ENCODE measurements around the gene MMP15. TPM values are rescaled to one million over a fixed set of nuclear protein-coding genes. Genes with fewer than 3 reads are reported as not detected.

Gene MMP15
- total RNA-seq, 2 donors from 2014 or later: 2.1 to 3.8 TPM

DNA sequence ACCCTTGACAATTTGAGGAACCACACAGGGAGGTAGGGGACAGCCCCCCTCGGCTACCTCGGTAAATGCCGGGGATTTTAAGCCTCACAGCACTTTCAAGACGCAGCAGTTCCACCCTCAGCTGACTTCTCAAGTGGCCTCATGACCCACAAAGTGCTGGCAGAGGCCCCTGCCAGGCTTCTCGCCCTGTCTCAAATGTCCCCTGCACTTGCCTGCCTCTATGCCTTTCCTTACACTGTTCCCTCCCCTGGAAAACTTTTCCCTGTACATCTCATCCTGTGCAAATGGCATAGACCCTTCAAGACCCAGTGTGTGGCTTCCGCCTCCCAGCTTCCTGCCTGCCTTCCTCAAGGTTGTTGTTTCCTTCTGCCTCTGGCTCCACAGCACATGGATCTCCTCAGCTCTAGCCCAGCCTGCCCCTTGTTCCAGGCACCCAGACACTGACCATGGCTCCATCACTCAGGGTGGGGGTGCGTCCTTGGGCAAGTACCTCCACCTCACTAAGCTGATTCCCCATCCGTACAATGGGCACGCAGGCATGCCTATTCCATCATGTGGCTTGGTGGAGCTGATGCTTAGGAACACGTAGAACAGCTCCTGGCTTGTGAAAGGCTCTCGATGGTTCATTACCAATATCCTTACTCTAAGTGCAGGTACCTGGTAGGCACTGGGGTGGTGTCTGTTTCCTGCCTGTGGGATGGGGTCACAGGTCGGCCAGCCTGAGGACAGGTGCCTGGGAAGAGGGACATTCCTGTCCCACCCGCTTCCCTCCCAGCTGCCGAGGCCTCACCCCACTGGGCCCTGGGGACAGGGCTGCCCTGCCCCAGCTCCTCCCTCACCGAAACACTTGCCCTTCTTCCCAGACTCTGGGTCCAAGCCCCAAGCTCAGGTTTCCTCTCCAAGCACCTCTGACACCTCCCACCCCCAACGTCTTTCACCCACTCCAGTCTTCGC, 24.0 kb downstream of the MMP15 start:
- Histone ChIP-seq H3K27ac (no peak overlapping the region), H3K36me3 (no peaks in the 10 kb centered on the region), H3K4me1 (ENCODE audit: control insufficient read depth in 1 of 2, low read depth in 2 of 2) (no peaks in the 10 kb centered on the region), H3K9me3 (no peaks in the 10 kb centered on the region), H3K27me3 (replicated peaks; ENCODE audit: insufficient read depth) (no peaks in the 10 kb centered on the region), H3K4me3 (no peak overlapping the region)
- TF ChIP-seq, protein P1, sequence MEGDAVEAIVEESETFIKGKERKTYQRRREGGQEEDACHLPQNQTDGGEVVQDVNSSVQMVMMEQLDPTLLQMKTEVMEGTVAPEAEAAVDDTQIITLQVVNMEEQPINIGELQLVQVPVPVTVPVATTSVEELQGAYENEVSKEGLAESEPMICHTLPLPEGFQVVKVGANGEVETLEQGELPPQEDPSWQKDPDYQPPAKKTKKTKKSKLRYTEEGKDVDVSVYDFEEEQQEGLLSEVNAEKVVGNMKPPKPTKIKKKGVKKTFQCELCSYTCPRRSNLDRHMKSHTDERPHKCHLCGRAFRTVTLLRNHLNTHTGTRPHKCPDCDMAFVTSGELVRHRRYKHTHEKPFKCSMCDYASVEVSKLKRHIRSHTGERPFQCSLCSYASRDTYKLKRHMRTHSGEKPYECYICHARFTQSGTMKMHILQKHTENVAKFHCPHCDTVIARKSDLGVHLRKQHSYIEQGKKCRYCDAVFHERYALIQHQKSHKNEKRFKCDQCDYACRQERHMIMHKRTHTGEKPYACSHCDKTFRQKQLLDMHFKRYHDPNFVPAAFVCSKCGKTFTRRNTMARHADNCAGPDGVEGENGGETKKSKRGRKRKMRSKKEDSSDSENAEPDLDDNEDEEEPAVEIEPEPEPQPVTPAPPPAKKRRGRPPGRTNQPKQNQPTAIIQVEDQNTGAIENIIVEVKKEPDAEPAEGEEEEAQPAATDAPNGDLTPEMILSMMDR (IDR thresholded peaks at IDR 0.05): no peak
- no peak for DNase-seq (ENCODE audit: low spot score)
- ATAC-seq (ENCODE audit: insufficient number of reproducible peaks, low FRiP score, low read depth): no peak

DNA sequence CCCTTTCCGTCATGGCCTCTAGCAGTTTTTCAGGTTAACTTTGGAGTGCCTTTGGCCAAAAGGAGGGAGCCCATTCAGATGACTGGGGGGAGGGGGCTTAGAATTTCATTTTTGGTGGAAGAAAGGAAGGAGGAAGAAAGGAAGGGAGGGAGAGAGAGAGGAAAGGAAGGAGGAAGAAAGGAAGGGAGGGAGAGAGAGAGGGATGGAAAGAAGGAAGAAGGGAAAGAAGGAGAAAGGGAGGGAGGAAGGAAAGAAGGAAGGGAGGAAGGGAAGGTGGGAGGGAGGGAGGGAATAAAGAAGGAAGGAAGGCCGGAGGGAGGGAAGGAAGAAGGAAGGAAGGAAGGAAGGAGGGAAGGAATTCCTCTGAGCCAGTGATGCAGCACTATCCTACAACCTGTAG, 25.7 kb downstream of the MMP15 start:
- Histone ChIP-seq H3K27me3 (replicated peaks; ENCODE audit: insufficient read depth) (no peaks in the 10 kb centered on the region), H3K4me1 (ENCODE audit: control insufficient read depth in 1 of 2, low read depth in 2 of 2) (no peaks in the 10 kb centered on the region), H3K9me3 (no peaks in the 10 kb centered on the region), H3K4me3 (no peak overlapping the region), H3K27ac (no peak overlapping the region), H3K36me3 (no peaks in the 10 kb centered on the region)
- TF ChIP-seq, protein P1 (IDR thresholded peaks at IDR 0.05): no peak
- ATAC-seq (ENCODE audit: insufficient number of reproducible peaks, low FRiP score, low read depth): no peak
- no peak for DNase-seq (ENCODE audit: low spot score)

DNA sequence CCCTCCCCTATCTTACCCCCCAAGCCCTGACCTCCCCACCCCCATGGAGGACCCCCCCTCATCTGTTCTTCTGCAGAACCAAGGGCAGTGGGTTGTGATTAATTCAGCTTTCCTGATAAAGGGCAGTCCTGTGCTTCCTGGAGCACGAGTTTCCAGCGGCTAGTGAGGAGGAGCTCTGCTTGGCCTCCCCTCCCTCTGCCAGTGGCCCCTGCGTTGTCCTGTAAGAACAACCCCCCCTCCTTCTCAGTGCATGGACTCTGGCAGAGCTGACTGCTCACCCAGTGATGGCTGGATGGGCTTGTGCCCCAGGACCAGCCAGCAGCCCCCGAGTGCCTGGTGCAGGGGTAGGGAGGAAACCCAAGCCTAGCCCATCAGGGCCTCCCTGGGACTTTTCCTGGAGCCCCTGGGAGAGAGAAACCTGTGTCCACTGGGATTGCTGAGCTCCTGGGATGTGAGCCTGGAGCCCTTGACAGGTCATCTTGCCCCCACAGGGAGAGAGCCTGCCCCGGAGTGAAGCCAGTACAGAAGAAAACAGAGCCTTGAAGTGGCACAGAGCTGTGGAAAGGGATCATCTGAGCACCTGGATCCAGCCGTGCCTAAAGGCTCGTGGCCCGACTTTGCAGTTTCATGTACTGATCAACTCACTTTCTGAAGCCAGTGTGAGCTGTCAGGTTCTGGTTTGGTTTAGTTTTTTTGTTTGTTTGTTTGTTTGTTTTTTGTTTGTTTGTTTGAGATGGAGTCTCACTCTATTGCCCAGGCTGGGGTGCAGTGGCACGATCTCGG, 26.5 kb downstream of the MMP15 start:
- TF ChIP-seq, protein P1 (IDR thresholded peaks at IDR 0.05): no peak
- H3K9me3 ChIP-seq: no peaks in the 10 kb centered on the region
- DNase-seq (ENCODE audit: low spot score) (no peak), ATAC-seq (ENCODE audit: insufficient number of reproducible peaks, low FRiP score, low read depth) (no peak)
- H3K27me3 ChIP-seq (replicated peaks; ENCODE audit: insufficient read depth): no peaks in the 10 kb centered on the region
- no peaks in the 10 kb centered on the region for H3K36me3 ChIP-seq
- no peak overlapping the region for H3K4me3 ChIP-seq
- no peak overlapping the region for H3K27ac ChIP-seq
- no peaks in the 10 kb centered on the region for H3K4me1 ChIP-seq (ENCODE audit: control insufficient read depth in 1 of 2, low read depth in 2 of 2)

DNA sequence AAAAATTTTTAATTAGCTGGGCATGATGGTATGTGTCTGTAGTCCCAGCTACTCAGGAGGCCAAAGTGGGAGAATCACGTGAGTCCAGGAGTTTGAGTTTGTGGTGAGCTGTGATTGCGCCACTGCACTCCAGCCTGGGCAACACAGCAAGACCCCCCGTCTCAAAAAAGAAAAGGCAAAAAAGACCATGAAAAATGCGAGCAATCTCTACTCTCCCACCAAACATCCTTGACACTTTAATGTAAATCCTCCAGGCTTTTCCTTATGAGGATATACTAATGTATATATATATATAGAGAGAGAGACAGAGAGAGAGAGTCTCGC, 28.1 kb downstream of the MMP15 start:
- H3K4me1 ChIP-seq (ENCODE audit: control insufficient read depth in 1 of 2, low read depth in 2 of 2): no peaks in the 10 kb centered on the region
- no peak overlapping the region for H3K27ac ChIP-seq
- TF ChIP-seq, protein P1 (IDR thresholded peaks at IDR 0.05): no peak
- DNase-seq (ENCODE audit: low spot score) (no peak), ATAC-seq (ENCODE audit: insufficient number of reproducible peaks, low FRiP score, low read depth) (no peak)
- H3K36me3 ChIP-seq: no peaks in the 10 kb centered on the region
- H3K27me3 ChIP-seq (replicated peaks; ENCODE audit: insufficient read depth): no peaks in the 10 kb centered on the region
- H3K4me3 ChIP-seq: no peak overlapping the region
- H3K9me3 ChIP-seq: no peaks in the 10 kb centered on the region

DNA sequence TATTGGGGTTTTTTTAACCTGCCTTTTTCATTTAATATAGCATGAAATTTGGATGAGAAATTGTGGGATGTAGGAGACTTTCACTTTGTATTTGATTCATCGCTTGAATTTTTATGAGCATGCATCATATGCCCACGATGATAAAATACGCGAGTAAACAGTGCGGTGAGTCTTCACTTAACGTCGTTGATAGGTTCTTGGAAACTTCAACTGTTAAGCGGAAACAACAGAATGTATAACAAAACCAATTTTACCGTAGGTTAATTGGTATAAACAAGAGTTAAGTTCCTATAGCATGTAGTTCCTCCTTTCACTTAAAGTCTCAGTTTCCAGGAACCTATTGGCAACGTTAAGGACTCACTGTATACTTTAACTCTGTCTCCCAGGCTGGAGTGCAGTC, 28.7 kb downstream of the MMP15 start:
- Histone ChIP-seq H3K36me3 (no peaks in the 10 kb centered on the region), H3K9me3 (no peaks in the 10 kb centered on the region), H3K4me1 (ENCODE audit: control insufficient read depth in 1 of 2, low read depth in 2 of 2) (no peaks in the 10 kb centered on the region), H3K27me3 (replicated peaks; ENCODE audit: insufficient read depth) (no peaks in the 10 kb centered on the region), H3K27ac (no peak overlapping the region), H3K4me3 (no peak overlapping the region)
- DNase-seq (ENCODE audit: low spot score) (no peak), ATAC-seq (ENCODE audit: insufficient number of reproducible peaks, low FRiP score, low read depth) (no peak)
- TF ChIP-seq, protein P1 (IDR thresholded peaks at IDR 0.05): no peak

Measured in thoracic aorta (tissue), 2 donors.